A549 (cell line): Measurements from ENCODE around the gene CALN1.

Source experiments
- RCOR1 ChIP-seq: fragments of 150-350 bp; IDR thresholded peaks from 2 replicates; pipeline ENCODE4 v1.6.1; 2014; ENCODE audit warnings: antibody characterized with exemption, low read length, low read depth
- RFX5 ChIP-seq: fragments of 450-650 bp; IDR thresholded peaks from 2 replicates; pipeline ENCODE4 v1.7.1; 2014; ENCODE audit warnings: antibody characterized with exemption, mild to moderate bottlenecking, moderate library complexity
- TP53 ChIP-seq: fragments of 250-450 bp; sonication (Bioruptor Pico); IDR thresholded peaks from 2 replicates; pipeline ENCODE4 v1.5.0; 2021; ENCODE audit warnings: mild to moderate bottlenecking, moderate library complexity
- TF ChIP-seq, protein P1 (sequence below): fragments of >200 bp; sonication (Bioruptor Twin); formaldehyde crosslinking; IDR thresholded peaks from 3 replicates; pipeline ENCODE4 v1.5.1; 2016
- TF ChIP-seq, protein P2 (sequence below): IDR thresholded peaks from 2 replicates; pipeline ENCODE4 v1.6.1; 2012; ENCODE audit warnings: low read depth, borderline replicate concordance

DNA sequence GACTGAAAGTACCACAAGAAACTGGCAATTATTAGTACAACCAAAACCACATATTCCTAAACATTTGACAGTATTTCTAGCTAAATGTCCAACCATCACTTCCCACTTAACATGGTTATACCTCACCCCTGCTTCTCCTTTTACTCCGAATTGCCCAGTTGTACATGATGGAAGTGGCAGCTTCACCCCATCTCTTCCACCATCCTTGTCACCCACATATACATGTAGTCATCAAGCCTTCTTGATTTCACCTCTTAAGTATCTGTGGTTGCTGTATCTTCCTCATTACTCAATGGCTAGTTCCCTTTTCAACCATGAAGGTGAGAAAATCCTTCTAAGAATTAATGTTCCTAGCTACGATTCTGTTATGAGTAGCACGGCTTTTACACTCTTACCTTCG, 388.2 kb downstream of the CALN1 start:
- TF ChIP-seq, protein P1, sequence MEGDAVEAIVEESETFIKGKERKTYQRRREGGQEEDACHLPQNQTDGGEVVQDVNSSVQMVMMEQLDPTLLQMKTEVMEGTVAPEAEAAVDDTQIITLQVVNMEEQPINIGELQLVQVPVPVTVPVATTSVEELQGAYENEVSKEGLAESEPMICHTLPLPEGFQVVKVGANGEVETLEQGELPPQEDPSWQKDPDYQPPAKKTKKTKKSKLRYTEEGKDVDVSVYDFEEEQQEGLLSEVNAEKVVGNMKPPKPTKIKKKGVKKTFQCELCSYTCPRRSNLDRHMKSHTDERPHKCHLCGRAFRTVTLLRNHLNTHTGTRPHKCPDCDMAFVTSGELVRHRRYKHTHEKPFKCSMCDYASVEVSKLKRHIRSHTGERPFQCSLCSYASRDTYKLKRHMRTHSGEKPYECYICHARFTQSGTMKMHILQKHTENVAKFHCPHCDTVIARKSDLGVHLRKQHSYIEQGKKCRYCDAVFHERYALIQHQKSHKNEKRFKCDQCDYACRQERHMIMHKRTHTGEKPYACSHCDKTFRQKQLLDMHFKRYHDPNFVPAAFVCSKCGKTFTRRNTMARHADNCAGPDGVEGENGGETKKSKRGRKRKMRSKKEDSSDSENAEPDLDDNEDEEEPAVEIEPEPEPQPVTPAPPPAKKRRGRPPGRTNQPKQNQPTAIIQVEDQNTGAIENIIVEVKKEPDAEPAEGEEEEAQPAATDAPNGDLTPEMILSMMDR: no peak
- TF ChIP-seq, protein P2, sequence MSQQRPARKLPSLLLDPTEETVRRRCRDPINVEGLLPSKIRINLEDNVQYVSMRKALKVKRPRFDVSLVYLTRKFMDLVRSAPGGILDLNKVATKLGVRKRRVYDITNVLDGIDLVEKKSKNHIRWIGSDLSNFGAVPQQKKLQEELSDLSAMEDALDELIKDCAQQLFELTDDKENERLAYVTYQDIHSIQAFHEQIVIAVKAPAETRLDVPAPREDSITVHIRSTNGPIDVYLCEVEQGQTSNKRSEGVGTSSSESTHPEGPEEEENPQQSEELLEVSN: no peak
- TF ChIP-seq TP53 (no peak), RFX5 (no peak), RCOR1 (no peak)
